ENCODE results near the gene TAGAP. TPM values are rescaled to one million over a fixed set of nuclear protein-coding genes. Genes with fewer than 3 reads are reported as not detected.
A peak's percentile ranks its signal among the peaks of the same experiment; 100 is the strongest.

Gene TAGAP
- total and polyA plus RNA-seq, 9 of the 15 experiments (the other 6 are each of a cell fraction or from before 2014, with no cell fraction given) = 0.07 TPM; not detected in 8

DNA sequence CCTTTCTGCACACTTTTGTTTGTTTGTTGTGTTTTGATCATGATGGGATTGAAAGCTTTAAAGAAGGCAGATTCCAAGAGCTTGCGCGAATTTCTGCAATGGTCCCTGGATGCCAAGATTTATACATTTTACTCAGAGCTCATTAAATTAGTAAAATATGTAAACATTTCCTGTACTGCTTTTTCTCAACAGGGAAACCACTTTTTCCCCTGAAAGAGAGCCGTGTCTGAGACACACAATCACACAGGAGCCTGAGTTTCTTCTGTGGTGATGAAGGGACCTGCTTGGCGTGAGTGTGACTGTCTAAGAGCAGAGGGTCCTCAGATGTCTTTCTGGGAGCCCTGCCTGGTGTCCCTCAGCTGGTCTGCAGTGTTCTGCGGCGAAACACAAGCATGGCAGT, 12.1 kb upstream of the TAGAP start (continued):
- TF ChIP-seq ETS2 (tag; IDR thresholded peaks at IDR 0.05; ENCODE audit: borderline replicate concordance, poor library complexity, severe bottlenecking) (no peak), PURB (CRISPR knock-in tag; IDR thresholded peaks at IDR 0.05; ENCODE audit: low read depth) (no peak), SMARCA4 (IDR thresholded peaks at IDR 0.05) (no peak)
- TF ChIP-seq, protein P1, sequence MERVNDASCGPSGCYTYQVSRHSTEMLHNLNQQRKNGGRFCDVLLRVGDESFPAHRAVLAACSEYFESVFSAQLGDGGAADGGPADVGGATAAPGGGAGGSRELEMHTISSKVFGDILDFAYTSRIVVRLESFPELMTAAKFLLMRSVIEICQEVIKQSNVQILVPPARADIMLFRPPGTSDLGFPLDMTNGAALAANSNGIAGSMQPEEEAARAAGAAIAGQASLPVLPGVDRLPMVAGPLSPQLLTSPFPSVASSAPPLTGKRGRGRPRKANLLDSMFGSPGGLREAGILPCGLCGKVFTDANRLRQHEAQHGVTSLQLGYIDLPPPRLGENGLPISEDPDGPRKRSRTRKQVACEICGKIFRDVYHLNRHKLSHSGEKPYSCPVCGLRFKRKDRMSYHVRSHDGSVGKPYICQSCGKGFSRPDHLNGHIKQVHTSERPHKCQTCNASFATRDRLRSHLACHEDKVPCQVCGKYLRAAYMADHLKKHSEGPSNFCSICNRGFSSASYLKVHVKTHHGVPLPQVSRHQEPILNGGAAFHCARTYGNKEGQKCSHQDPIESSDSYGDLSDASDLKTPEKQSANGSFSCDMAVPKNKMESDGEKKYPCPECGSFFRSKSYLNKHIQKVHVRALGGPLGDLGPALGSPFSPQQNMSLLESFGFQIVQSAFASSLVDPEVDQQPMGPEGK (CRISPR knock-in tag; IDR thresholded peaks at IDR 0.05; ENCODE audit: borderline replicate concordance) = no peak

DNA sequence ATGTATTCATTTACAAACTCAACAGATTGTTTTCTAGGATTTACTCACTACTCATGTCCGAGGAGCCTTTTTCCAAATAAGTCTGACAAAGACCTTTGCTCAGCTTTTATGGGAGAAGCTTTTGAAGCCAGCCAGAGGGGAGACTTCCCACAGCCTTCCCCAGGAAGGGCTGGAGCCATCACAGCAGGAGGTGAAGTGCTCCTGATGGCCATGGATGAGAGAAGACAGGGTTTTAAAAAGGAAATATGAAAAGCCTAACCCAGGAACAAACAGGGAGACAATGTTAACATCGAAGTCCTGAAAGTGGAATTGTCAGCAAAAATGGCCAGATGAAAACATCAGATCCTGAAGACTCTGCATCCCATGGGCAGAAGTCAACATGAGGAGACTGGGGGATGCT, 11.6 kb upstream of the TAGAP start:
- Histone ChIP-seq H2AFZ (ENCODE audit: low read depth, low read length) (no peak overlapping the region), H3K9me1 (ENCODE audit: control insufficient read depth, insufficient read depth, low read length) (no peaks in the 10 kb centered on the region), H3K36me3 (ENCODE audit: control insufficient read depth, insufficient read depth, low read length) (no peaks in the 10 kb centered on the region), H3K4me3 (no peak overlapping the region), H3K9me3 (replicated peaks; ENCODE audit: control insufficient read depth, insufficient read depth, low read depth, low read length) (no peaks in the 10 kb centered on the region), H3K4me2 (ENCODE audit: insufficient read depth, low read length) (no peak overlapping the region), H3K4me1 (replicated peaks in 1 of 2; ENCODE audit: control insufficient read depth in 2 of 2, insufficient read depth in 2 of 2, low read length in 2 of 2) (no peaks in the 10 kb centered on the region), H3K27ac (ENCODE audit: extremely low read depth, low read depth, low read length) (no peak overlapping the region), H3K79me2 (ENCODE audit: control insufficient read depth, insufficient read depth, low read length) (no peaks in the 10 kb centered on the region), H4K20me1 (replicated peaks; ENCODE audit: control insufficient read depth, insufficient read depth, low read length) (no peaks in the 10 kb centered on the region), H3K27me3 (ENCODE audit: control insufficient read depth in 2 of 2, insufficient read depth in 2 of 2, low read length in 2 of 2) (peaks cover 52 to 65% of the 10 kb centered on the region in 2 experiments), H3K9ac (ENCODE audit: insufficient read depth in 1 of 2, low read depth in 2 of 2, low read length in 2 of 2) (no peak overlapping the region)
- POLR2A ChIA-PET = interaction anchor here (0.8 to 1.0 kb wide), 2 partner anchors 11 to 12 kb away, joined by 3 to 6 read pairs; no protein-coding TSS in a partner anchor
- CTCF ChIA-PET (ENCODE audit: low intra/inter-chr PET ratio) = no interaction called here
- in situ Hi-C loops (cut with MboI) = no loop called here
- DNase-seq (ENCODE audit: extremely low read depth in 1 of 4, low spot score in 3 of 4) (no peak), FAIRE-seq (no peak), ATAC-seq (no peak)
- WGBS (ENCODE audit: insufficient coverage, low coverage, missing lambda C conversion rate) = 5% methylated on average over 2 of the region's 2 CpGs
- BruUV-seq (replicated peaks) = no TSS peak
- TF ChIP-seq ETV6 (IDR thresholded peaks at IDR 0.05; ENCODE audit: borderline replicate concordance in 1 of 2, low read depth in 2 of 2, low read length in 1 of 2) = 0 out of 4 replicates have a peak, but pooled peaks of 1 of the 2 experiments have one; percentile 1
- no peak for TF ChIP-seq ETV6 (CRISPR knock-in tag; IDR thresholded peaks at IDR 0.05; ENCODE audit: borderline replicate concordance)
- no peak for TF ChIP-seq ZBTB5 (IDR thresholded peaks at IDR 0.05)
- peak; percentile 53 for TF ChIP-seq ZNF316 (IDR thresholded peaks at IDR 0.05)
- no peak for TF ChIP-seq NFIC (IDR thresholded peaks at IDR 0.05)
- TF ChIP-seq SREBF1 (IDR thresholded peaks at IDR 0.05; ENCODE audit: borderline replicate concordance, low read depth, low read length) = no peak
- peak; percentile 22; the same call in 1 of the 2 replicates for TF ChIP-seq C11orf30 (IDR thresholded peaks at IDR 0.05; ENCODE audit: low read depth)
- no peak for TF ChIP-seq ZNF311 (CRISPR knock-in tag; IDR thresholded peaks at IDR 0.05)
- intact Hi-C loops (cut with micrococcal nuclease) = no loop called here
